DOHH2 (cell line): ENCODE data around the gene GPX5.
A peak's percentile ranks its signal among the peaks of the same experiment; 100 is the strongest.

Source experiments
- H3F3A ChIP-seq: fragments of 200-600 bp; sonication (generic), shearing (Covaris generic); 2 replicates; pipeline ENCODE4 v1.6.0; 2016; ENCODE audit warnings: antibody characterized with exemption, mild to moderate bottlenecking; ENCODE audit not compliant: control insufficient read depth, insufficient read depth
- H3K27ac ChIP-seq: fragments of 200-600 bp; sonication (generic); 2 replicates; pipeline ENCODE4 v1.5.1; 2014; ENCODE audit warnings: low read depth, mild to moderate bottlenecking, low read length, moderate library complexity
- H3K27me3 ChIP-seq: fragments of 200-600 bp; sonication (generic); 2 replicates; pipeline ENCODE4 v1.6.1; 2014; ENCODE audit warnings: mild to moderate bottlenecking, low read length, mixed read lengths; ENCODE audit not compliant: control insufficient read depth
- H3K36me3 ChIP-seq: fragments of 200-600 bp; sonication (generic); 2 replicates; pipeline ENCODE4 v1.6.1; 2014; ENCODE audit warnings: mild to moderate bottlenecking, low read length, moderate library complexity, mixed read lengths; ENCODE audit not compliant: control insufficient read depth
- H3K4me1 ChIP-seq: fragments of 200-600 bp; sonication (generic); 2 replicates; pipeline ENCODE4 v1.6.1; 2014; ENCODE audit warnings: mild to moderate bottlenecking, low read length, mixed read lengths; ENCODE audit not compliant: control insufficient read depth
- H3K4me2 ChIP-seq: fragments of 200-600 bp; sonication (generic); 2 replicates; pipeline ENCODE4 v1.6.0; 2014; ENCODE audit warnings: mild to moderate bottlenecking, low read length, moderate library complexity
- H3K4me3 ChIP-seq: fragments of 200-600 bp; sonication (generic); 2 replicates; pipeline ENCODE4 v1.5.1; 2014; ENCODE audit warnings: mild to moderate bottlenecking, low read length, mixed read lengths
- H3K79me2 ChIP-seq: fragments of 200-600 bp; sonication (generic); 2 replicates; pipeline ENCODE4 v1.6.1; 2014; ENCODE audit warnings: mild to moderate bottlenecking, low read length, mixed read lengths; ENCODE audit not compliant: control insufficient read depth
- H3K9me2 ChIP-seq: fragments of 200-600 bp; sonication (generic); replicated peaks from 2 replicates; pipeline ENCODE4 v1.6.1; 2014; ENCODE audit warnings: mild to moderate bottlenecking, low read length, mixed read lengths; ENCODE audit not compliant: control insufficient read depth
- H3K9me3 ChIP-seq: fragments of 200-600 bp; sonication (generic); 2 replicates; pipeline ENCODE4 v1.6.1; 2014; ENCODE audit warnings: antibody characterized with exemption, low read length, mixed read lengths; ENCODE audit not compliant: control insufficient read depth, insufficient read depth
- H4K20me1 ChIP-seq: fragments of 200-600 bp; sonication (generic); 2 replicates; pipeline ENCODE4 v1.6.0; 2014; ENCODE audit warnings: low read depth, mild to moderate bottlenecking, antibody characterized with exemption, low read length, moderate library complexity; ENCODE audit not compliant: control insufficient read depth, insufficient read depth
- CTCF ChIP-seq: fragments of 200-600 bp; sonication (generic); IDR thresholded peaks from one replicate; pipeline ENCODE4 v1.5.1; 2014; ENCODE audit warnings: antibody characterized with exemption, mild to moderate bottlenecking, low read depth, low read length; ENCODE audit not compliant: poor library complexity, severe bottlenecking
- EZH2phosphoT487 ChIP-seq: fragments of 200-600 bp; sonication (generic); IDR thresholded peaks from 2 replicates; pipeline ENCODE4 v1.6.1; 2017; ENCODE audit warnings: borderline replicate concordance, mild to moderate bottlenecking, antibody characterized with exemption, low read length, moderate library complexity, mixed read lengths

The GPX5 gene

DNA sequence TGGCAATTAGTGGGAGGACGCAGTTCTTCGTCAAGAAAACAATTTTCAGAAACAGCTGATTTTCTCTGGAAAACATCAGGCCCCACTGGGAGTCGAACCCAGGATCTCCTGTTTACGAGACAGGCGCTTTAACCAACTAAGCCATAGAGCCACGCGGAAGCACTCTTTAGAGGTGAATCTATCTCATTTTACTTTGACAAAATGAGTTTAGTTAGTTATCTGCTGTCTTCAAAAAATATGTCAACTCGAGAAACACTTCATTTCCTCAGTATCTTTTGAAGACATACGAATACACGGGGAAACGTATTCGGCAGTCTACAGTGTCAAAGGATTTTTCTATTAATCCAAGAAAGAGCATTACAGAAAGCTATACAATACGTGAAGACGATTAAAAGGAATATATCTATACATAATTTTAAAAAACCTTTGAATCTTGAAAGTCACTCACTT, 36.7 kb upstream of the GPX5 start:
- H4K20me1 ChIP-seq, result no peaks in the 10 kb centered on the region
- H3K79me2 ChIP-seq, result no peaks in the 10 kb centered on the region
- H3K4me1 ChIP-seq, result peaks cover 21% of the 10 kb centered on the region
- no peaks in the 10 kb centered on the region for H3K9me3 ChIP-seq
- H3K27me3 ChIP-seq, result peaks cover 2% of the 10 kb centered on the region; the same call in 1 of the 2 replicates
- no peak for TF ChIP-seq EZH2phosphoT487
- TF ChIP-seq CTCF, result no peak
- no peaks in the 10 kb centered on the region for H3K9me2 ChIP-seq
- H3F3A ChIP-seq, result no peaks in the 10 kb centered on the region; the same call in 1 of the 2 replicates
- no peaks in the 10 kb centered on the region for H3K36me3 ChIP-seq
- H3K27ac ChIP-seq, result no peak overlapping the region
- peak overlapping the region; percentile 77 for H3K4me2 ChIP-seq
- peak overlapping the region; percentile 74 for H3K4me3 ChIP-seq

DNA sequence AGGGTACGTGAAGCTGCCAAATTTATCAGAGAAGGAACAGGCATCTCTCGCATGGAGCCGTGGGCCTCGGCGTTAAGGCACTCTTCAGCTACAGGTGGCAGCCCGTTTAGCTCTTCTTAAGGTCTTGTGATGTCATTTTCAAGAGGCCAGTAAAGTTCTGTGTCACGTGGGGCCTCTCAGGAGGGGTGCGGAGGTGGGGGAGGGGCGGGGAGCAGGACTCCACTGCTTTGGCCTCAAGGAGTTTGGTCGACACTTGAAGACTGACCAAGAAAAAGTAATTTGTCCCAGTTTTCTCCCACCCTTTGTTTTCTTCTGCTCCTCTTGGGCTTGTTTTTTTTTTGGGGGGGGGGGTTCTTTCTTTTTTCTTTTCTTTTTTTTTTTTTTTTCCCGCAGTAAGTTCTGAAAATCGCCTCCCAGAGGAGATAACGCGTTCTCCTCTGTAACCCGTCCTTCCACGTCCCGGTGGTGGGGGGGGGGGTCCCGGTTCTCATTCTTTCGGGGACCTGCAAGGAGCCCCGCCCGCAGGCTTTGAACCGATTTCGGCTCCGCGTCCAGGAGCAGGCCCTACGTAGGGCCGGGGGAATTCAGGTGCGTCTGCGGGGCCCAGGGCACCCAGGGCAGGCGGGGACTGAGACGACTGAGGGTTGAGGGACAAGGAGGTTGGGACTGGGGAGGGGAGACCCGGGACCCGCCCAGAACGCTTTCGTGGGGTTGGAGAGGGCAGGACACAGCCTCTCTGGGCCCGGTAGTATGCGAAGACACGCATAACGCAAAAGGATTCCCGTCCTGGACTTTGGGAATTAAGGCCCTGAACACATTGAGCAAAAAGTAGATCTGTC, 36.1 kb upstream of the GPX5 start:
- Histone ChIP-seq H3F3A (no peaks in the 10 kb centered on the region; the same call in 1 of the 2 replicates), H3K27me3 (peaks cover 2% of the 10 kb centered on the region; the same call in 1 of the 2 replicates), H3K79me2 (no peaks in the 10 kb centered on the region), H3K4me1 (peaks cover 21% of the 10 kb centered on the region), H3K27ac (peak overlapping the region; percentile 27), H3K4me2 (peak overlapping the region; percentile 77), H3K36me3 (no peaks in the 10 kb centered on the region), H4K20me1 (no peaks in the 10 kb centered on the region), H3K9me3 (no peaks in the 10 kb centered on the region), H3K9me2 (no peaks in the 10 kb centered on the region), H3K4me3 (peak overlapping the region; percentile 74)
- TF ChIP-seq EZH2phosphoT487 (no peak), CTCF (no peak)

DNA sequence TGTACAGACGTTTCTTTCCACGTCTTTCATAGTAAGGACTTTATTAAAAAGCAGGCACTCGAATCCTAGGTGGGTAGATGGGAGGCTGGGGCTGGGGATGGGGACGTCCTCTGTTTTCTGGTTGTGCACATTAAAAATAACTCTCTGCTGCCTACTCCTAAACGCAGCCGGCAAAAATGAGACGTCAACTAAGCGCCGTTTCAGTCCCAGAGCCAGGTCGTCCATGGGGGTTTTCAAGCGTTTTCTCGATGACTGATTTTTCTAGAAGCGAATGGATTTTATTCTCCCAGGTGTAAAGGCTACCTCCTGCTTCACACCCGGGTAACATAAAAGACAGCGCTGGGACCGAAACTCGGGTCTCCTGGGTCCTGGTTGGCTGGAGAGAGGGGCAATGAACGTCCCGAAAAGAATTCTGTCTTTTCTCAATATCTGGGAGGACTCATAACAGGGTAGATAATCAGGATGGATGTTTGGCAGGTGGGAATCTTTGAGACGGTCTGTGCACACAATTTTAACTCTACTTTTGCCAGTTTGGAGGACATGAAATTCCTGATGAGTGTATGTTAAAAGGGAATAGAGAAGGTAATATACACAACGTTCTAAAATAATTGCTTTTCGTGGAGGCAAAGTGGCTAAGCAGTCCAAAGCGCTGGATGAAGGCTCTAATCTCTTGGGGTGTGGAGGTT, 35.3 kb upstream of the GPX5 start:
- H3F3A ChIP-seq, result no peaks in the 10 kb centered on the region; the same call in 1 of the 2 replicates
- peak overlapping the region; percentile 77 for H3K4me2 ChIP-seq
- TF ChIP-seq CTCF (no peak), EZH2phosphoT487 (no peak)
- peak overlapping the region; percentile 74 for H3K4me3 ChIP-seq
- H3K27me3 ChIP-seq, result peaks cover 2% of the 10 kb centered on the region; the same call in 1 of the 2 replicates
- H3K27ac ChIP-seq, result peak overlapping the region; percentile 27; the same call in 1 of the 2 replicates
- no peaks in the 10 kb centered on the region for H4K20me1 ChIP-seq
- H3K4me1 ChIP-seq, result peaks cover 21% of the 10 kb centered on the region
- no peaks in the 10 kb centered on the region for H3K36me3 ChIP-seq
- no peaks in the 10 kb centered on the region for H3K79me2 ChIP-seq
- H3K9me3 ChIP-seq, result no peaks in the 10 kb centered on the region
- no peaks in the 10 kb centered on the region for H3K9me2 ChIP-seq
